Stimulated activated CD8-positive, alpha-beta memory T cell treated with anti-CD3 and anti-CD28 coated beads, Interleukin-7, amount 100 ng/mL, for 48 hours (primary cell): ENCODE results near the gene OR5T2.
"Not testable (repeated sequence)": the region's sequence is repeated elsewhere in the genome, so short reads cannot be mapped to it uniquely, and the experiment has no call there.

ENCODE experiments used
- DNase-seq, 2 donors: peaks; one replicate each; pipeline ENCODE4 v3.0.0-alpha.2; 2020; ENCODE audit warnings: low read depth in 1 of 2; ENCODE audit errors: extremely low read depth in 1 of 2

The OR5T2 gene

DNA sequence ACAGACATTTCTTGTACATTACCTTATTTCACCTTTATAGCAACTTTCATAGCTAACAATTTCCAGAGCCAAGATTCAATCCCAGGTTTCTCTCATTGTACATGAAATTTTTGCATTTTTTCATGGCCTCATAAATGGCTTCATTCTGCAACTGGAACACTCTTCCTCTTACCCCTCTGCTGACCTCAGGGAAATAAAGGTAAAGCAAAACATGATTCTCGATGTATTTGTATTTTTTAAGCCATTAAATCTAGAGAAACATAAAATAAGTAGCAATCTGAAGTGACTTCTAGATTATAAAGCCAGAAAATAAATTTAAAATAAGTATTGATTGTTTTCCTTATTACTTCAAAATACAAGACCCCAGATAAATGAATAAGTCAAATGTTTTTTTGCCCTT lies at the start of gene OR5T2:
OR5T2 (minus strand) TSS at position 101 of the 400 bp plus-strand sequence. CDS start 1,193 bp downstream, outside the sequence.
- no peak for DNase-seq

DNA sequence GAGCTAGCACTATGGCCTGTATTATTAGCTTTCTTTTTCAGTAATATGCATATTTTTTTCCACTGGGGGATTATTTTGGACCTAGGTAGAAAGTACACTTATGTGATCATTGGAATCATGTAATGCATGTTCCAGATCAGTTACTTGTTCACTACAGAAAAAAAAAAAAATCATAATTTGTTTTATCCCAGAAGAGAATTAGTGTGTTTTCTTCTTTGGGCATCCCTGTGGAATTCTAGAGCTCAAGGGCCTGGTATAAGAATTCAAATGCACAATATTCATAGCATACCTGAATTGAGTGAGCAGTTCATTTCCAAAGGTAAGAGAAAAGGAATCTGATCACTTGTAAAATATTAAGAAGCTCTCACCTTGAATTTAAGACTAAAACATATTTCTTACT lies 39.8 kb upstream of the OR5T2 start, which contains the start of gene OR5T1:
OR5T1 (plus strand) TSS at position 301 of the 400 bp plus-strand sequence. CDS start 1,485 bp downstream, outside the sequence.
- DNase-seq: no peak

DNA sequence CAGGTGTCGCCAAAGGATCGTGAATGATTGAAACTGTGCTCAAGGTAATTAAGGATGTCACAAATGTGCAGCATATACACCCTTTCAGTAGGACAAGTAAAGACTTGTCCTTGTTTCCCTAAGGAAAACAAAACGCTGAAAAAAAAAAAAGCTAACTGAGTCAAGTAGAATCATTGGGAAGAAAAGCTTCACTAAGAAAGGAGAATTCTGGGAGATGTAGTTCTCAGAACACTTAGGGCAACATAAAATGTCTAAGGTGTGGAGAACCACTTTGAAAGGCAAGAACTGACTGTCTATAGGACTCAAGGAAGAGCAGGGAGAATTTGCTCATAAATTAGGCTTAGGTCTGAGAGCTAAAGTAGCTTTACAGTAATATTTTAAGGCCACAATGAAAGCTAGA lies 37.0 kb upstream of the OR5T2 start:
- DNase-seq: no peak

DNA sequence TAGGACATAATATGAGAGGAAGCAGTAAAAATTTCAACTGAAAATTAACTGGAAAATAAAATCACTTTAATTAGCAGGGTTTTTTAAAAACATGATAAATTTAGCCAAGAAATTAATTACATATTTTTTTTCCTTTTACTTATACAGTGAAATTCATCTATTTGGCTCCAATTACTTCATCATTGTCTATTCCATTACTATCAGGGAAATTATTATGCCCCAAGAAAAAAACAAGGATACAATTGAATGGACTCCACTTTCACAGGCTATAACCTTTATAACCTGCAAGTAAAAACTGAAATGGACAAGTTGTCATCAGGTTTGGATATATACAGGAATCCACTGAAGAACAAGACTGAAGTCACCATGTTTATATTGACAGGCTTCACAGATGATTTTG lies 17.9 kb upstream of the OR5T2 start, which contains the start of gene OR5T3:
OR5T3 (plus strand) TSS at position 301 of the 400 bp plus-strand sequence; CDS start at position 301, 0 bp downstream.
- DNase-seq: no peak

DNA sequence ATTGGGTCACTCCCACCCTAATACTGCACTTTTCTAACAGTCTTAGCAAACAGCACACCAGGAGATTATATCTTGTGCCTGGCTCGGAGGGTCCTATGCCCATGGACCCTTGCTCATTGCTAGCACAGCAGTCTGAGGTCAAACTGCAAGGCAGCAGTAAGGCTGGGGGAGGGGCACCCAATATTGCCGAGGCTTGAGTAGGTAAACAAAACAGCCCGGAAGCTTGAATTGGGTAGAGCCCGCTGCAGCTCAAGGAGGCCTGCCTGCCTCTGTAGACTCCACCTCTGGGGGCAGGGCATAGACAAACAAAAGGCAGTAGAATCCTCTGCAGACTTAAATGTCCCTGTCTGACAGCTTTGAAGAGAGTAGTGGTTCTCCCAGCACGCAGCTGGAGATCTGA lies 14.3 kb downstream of the OR5T2 start:
- DNase-seq: not testable (repeated sequence)

DNA sequence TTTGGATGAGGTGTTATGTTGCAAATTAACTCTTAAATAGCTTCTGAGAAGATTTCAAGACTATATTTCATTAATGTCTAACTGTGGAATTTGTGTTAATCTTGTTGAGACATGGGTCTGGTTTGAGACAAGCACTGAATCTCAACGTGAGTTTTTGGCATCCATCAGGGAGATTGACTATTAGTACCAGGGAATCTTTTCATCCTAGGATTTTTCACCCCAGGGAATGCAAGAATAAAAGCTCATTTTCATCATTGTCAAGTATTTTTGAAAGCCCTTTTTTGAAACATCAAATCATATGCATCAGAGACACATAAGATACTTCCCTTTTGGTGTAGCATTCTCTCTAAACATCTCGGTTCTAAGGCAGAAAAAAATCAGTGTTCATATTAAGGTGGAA lies 19.5 kb downstream of the OR5T2 start:
- DNase-seq: no peak

DNA sequence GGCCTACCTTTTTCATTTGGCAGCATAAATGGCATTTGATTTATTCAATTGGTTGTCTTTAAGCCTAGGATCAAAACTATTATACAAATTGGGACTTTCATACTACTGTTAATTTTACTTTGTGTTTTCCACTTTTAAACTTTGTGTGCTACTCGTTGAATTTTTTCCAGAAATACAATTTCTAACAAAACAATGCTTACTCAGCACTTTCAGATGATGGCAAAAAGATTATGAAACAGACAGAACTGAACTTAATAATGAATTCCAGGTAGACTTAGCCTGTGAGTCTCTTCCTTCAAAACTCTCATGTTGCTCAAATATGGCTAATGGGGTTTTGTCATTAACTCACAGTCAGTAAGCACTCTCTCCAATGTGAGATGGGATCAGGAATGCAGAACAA lies 26.3 kb downstream of the OR5T2 start:
- no peak for DNase-seq

DNA sequence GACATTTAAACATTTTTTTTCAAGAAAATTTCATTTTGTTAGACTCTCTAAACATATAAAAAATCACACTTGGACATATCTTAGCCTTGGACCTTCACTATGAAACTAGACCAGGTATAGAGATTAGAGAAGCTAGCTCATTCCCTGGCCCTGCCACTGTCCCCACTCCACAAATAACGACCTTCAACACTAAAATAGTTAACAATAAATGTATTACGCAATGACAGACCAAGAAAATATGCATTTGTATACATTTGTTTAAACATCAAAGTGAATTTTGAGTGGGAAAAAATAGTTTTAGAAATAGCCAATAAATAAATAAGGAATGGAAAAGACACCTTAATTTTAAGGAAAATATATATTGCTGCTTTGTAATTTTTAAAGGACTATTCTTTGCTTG lies 36.7 kb downstream of the OR5T2 start:
- no peak for DNase-seq

DNA sequence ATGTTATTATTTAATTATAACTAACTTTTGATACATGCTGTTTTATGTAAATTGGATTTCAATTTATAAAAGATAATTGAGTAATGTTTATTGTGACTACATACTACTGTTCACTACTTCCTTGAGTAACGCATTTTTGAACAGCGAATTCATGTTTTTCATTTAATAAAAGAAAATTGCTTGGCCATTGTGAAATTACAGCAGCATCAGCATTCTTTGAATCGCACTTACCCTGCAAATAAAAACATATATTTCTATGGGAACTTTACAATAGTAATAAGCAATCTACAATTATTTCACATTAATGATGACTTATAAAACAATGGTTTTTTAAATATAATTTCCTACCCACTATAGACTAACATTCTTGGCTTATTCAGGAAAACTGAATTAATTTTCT lies 37.4 kb downstream of the OR5T2 start:
- DNase-seq: no peak

DNA sequence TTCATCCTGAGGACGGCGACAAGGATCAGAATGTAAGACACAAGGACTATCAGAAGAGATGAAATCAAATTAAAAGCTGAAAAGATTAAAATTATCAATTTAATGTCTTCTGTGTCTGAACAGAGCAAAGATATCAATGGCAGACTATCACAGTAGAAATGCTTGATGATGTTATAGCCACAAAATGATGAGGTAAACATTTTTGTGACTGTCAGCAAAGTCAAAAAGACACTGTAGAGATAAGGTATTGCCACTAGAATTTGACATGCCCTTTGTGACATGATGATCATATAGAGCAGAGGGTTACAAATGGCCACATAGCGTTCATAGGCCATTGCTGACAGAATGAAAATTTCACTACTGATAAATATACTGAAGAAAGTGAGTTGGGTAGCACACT lies 45.5 kb downstream of the OR5T2 start:
- DNase-seq: no peak

DNA sequence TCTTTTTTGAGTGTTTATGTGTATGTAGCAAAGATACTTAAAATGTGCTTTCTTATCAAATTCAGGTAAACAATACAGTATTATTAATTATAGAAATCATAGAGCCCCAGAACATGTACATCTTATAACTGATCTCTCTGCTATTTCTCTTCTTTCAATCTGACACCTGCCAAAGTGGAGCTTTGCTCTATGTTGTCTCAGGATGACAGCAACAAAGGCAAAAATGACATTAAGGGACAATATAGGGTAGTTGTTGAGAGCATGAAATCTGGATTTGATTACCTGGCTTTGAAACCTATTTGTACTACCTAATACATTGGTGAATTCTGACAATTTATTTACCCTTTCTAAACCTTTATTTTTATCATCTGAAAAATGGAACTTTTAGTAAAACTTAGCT lies 50.6 kb downstream of the OR5T2 start:
- DNase-seq: no peak
